Activated naive CD8-positive, alpha-beta T cell treated with anti-CD3 and anti-CD28 coated beads, Interleukin-2, amount 50 U/mL, for 24 hours (primary cell): Measurements from ENCODE around the gene KBTBD7.

Source experiments
- ATAC-seq: fragments of 150-1000 bp; cut with Tn5 transposase; one replicate; pipeline ENCODE4 v1.10.0; 2021
- DNase-seq: peaks from one replicate; pipeline ENCODE4 v3.0.0; 2021
- H3K27ac Mint-ChIP-seq: one replicate; pipeline ENCODE4 v1.8.0; 2021; ENCODE audit warnings: mild to moderate bottlenecking, mixed read lengths
- H3K27me3 Mint-ChIP-seq: one replicate; pipeline ENCODE4 v1.8.0; 2021; ENCODE audit warnings: mixed read lengths
- H3K36me3 Mint-ChIP-seq: one replicate; pipeline ENCODE4 v1.8.0; 2021; ENCODE audit warnings: low read depth, mixed read lengths
- H3K4me1 Mint-ChIP-seq: one replicate; pipeline ENCODE4 v1.8.0; 2021; ENCODE audit warnings: mixed read lengths
- H3K4me3 Mint-ChIP-seq: one replicate; pipeline ENCODE4 v1.8.0; 2021; ENCODE audit warnings: mild to moderate bottlenecking, moderate library complexity, mixed read lengths
- H3K9me3 Mint-ChIP-seq: one replicate; pipeline ENCODE4 v1.8.0; 2021; ENCODE audit warnings: mixed read lengths

KBTBD7 gene

GRCh38 chr13:41193919-41194824, at the start of gene KBTBD7:
Gene KBTBD7, minus strand, starts transcription at chr13:41194569. Its CDS starts 312 bp downstream, at chr13:41194257.
- H3K4me1 Mint-ChIP-seq, result peaks cover 35% of the 10 kb centered on the region
- peak within 1 kb of the TSS; percentile 85 for H3K4me3 Mint-ChIP-seq
- H3K27me3 Mint-ChIP-seq, result no peaks in the 10 kb centered on the region
- DNase-seq (peak; percentile 94), ATAC-seq (peak; percentile 99)
- peaks cover 17% of the 10 kb centered on the region for H3K9me3 Mint-ChIP-seq
- peaks cover 13% of the 10 kb centered on the region for H3K36me3 Mint-ChIP-seq
- peak within 1 kb of the TSS; percentile 94 for H3K27ac Mint-ChIP-seq

- ATAC-seq, result no peak
- no peaks in the 10 kb centered on the region for H3K9me3 Mint-ChIP-seq
- no peaks in the 10 kb centered on the region for H3K27me3 Mint-ChIP-seq
- H3K27ac Mint-ChIP-seq, result no peak overlapping the region
- H3K4me3 Mint-ChIP-seq, result no peak overlapping the region
- peaks cover 22% of the 10 kb centered on the region for H3K36me3 Mint-ChIP-seq
- no peaks in the 10 kb centered on the region for H3K4me1 Mint-ChIP-seq
- no peak for DNase-seq
Measured at GRCh38 chr13:41241626-41242025, 47.3 kb upstream of the KBTBD7 start.

GRCh38 chr13:41236369-41236768, 42.0 kb upstream of the KBTBD7 start:
- Mint-ChIP-seq H3K27me3 (no peaks in the 10 kb centered on the region), H3K27ac (no peak overlapping the region), H3K4me3 (no peak overlapping the region), H3K4me1 (peaks cover 10% of the 10 kb centered on the region), H3K36me3 (peaks cover 40% of the 10 kb centered on the region), H3K9me3 (no peaks in the 10 kb centered on the region)
- no peak for DNase-seq
- ATAC-seq, result no peak

- no peaks in the 10 kb centered on the region for H3K9me3 Mint-ChIP-seq
- ATAC-seq (no peak), DNase-seq (no peak)
- no peaks in the 10 kb centered on the region for H3K27me3 Mint-ChIP-seq
- peaks cover 34% of the 10 kb centered on the region for H3K36me3 Mint-ChIP-seq
- H3K4me1 Mint-ChIP-seq, result peaks cover 10% of the 10 kb centered on the region
- H3K27ac Mint-ChIP-seq, result no peak overlapping the region
- H3K4me3 Mint-ChIP-seq, result no peak overlapping the region
Measured at GRCh38 chr13:41232578-41233480, 38.5 kb upstream of the KBTBD7 start.

- Mint-ChIP-seq H3K9me3 (no peaks in the 10 kb centered on the region), H3K27ac (no peak overlapping the region), H3K27me3 (no peaks in the 10 kb centered on the region), H3K4me1 (peaks cover 10% of the 10 kb centered on the region), H3K36me3 (peaks cover 34% of the 10 kb centered on the region), H3K4me3 (no peak overlapping the region)
- no peak for ATAC-seq
- DNase-seq, result no peak
Measured at GRCh38 chr13:41231786-41232185, 37.4 kb upstream of the KBTBD7 start.

- H3K4me3 Mint-ChIP-seq, result no peak overlapping the region
- no peaks in the 10 kb centered on the region for H3K9me3 Mint-ChIP-seq
- H3K27ac Mint-ChIP-seq, result no peak overlapping the region
- H3K27me3 Mint-ChIP-seq, result no peaks in the 10 kb centered on the region
- H3K4me1 Mint-ChIP-seq, result peaks cover 10% of the 10 kb centered on the region
- H3K36me3 Mint-ChIP-seq, result peaks cover 32% of the 10 kb centered on the region
- no peak for DNase-seq
- ATAC-seq, result no peak
Measured at GRCh38 chr13:41231025-41231677, 36.8 kb upstream of the KBTBD7 start.

- ATAC-seq, result no peak
- Mint-ChIP-seq H3K27ac (no peak overlapping the region), H3K9me3 (no peaks in the 10 kb centered on the region), H3K27me3 (no peaks in the 10 kb centered on the region), H3K36me3 (peaks cover 26% of the 10 kb centered on the region), H3K4me3 (no peak overlapping the region), H3K4me1 (peaks cover 10% of the 10 kb centered on the region)
- DNase-seq, result no peak
Measured at GRCh38 chr13:41229356-41229755, 35.0 kb upstream of the KBTBD7 start.

GRCh38 chr13:41224113-41225110, 30.0 kb upstream of the KBTBD7 start:
- no peak for ATAC-seq
- Mint-ChIP-seq H3K4me3 (no peak overlapping the region), H3K27me3 (no peaks in the 10 kb centered on the region), H3K4me1 (peaks cover 4% of the 10 kb centered on the region), H3K9me3 (no peaks in the 10 kb centered on the region), H3K36me3 (peaks cover 17% of the 10 kb centered on the region), H3K27ac (no peak overlapping the region)
- DNase-seq, result no peak

GRCh38 chr13:41222259-41222852, 28.0 kb upstream of the KBTBD7 start:
- Mint-ChIP-seq H3K27ac (no peak overlapping the region), H3K4me1 (peaks cover 6% of the 10 kb centered on the region), H3K4me3 (no peak overlapping the region), H3K27me3 (no peaks in the 10 kb centered on the region), H3K9me3 (no peaks in the 10 kb centered on the region), H3K36me3 (peaks cover 14% of the 10 kb centered on the region)
- ATAC-seq, result peak; percentile 80
- DNase-seq, result peak; percentile 53

- no peak for ATAC-seq
Measured at GRCh38 chr13:41220401-41220800, 26.0 kb upstream of the KBTBD7 start.

GRCh38 chr13:41216160-41216559, 21.8 kb upstream of the KBTBD7 start:
- peaks cover 27% of the 10 kb centered on the region for H3K36me3 Mint-ChIP-seq
- no peak for DNase-seq
- H3K4me1 Mint-ChIP-seq, result peaks cover 6% of the 10 kb centered on the region
- no peak for ATAC-seq
- H3K27ac Mint-ChIP-seq, result no peak overlapping the region
- H3K27me3 Mint-ChIP-seq, result peaks cover 1% of the 10 kb centered on the region
- peaks cover 12% of the 10 kb centered on the region for H3K9me3 Mint-ChIP-seq
- H3K4me3 Mint-ChIP-seq, result no peak overlapping the region

More at GRCh38 chr13:41220401-41220800, 26.0 kb upstream of the KBTBD7 start:
- Mint-ChIP-seq H3K27me3 (no peaks in the 10 kb centered on the region), H3K9me3 (no peaks in the 10 kb centered on the region), H3K36me3 (peaks cover 16% of the 10 kb centered on the region), H3K27ac (no peak overlapping the region), H3K4me3 (no peak overlapping the region), H3K4me1 (peaks cover 6% of the 10 kb centered on the region)
- no peak for DNase-seq

GRCh38 chr13:41213919-41214318, 19.6 kb upstream of the KBTBD7 start:
- Mint-ChIP-seq H3K27me3 (peaks cover 1% of the 10 kb centered on the region), H3K4me3 (no peak overlapping the region), H3K4me1 (no peaks in the 10 kb centered on the region), H3K36me3 (peaks cover 23% of the 10 kb centered on the region), H3K27ac (no peak overlapping the region), H3K9me3 (peaks cover 26% of the 10 kb centered on the region)
- ATAC-seq, result no peak
- DNase-seq, result no peak

GRCh38 chr13:41213316-41213715, 18.9 kb upstream of the KBTBD7 start:
- Mint-ChIP-seq H3K9me3 (peaks cover 26% of the 10 kb centered on the region), H3K27me3 (peaks cover 1% of the 10 kb centered on the region), H3K36me3 (peaks cover 24% of the 10 kb centered on the region), H3K4me3 (no peak overlapping the region), H3K4me1 (no peaks in the 10 kb centered on the region), H3K27ac (no peak overlapping the region)
- DNase-seq (no peak), ATAC-seq (no peak)
